ENCODE measurements around the gene LRRC36.

Gene LRRC36

GRCh38 chr16:67294171-67294757 is 32.4 kb upstream of the LRRC36 start:
- no peak overlapping the region for H3K27ac ChIP-seq (ENCODE audit: low read depth, low read length)
- no peak overlapping the region for H3K4me3 ChIP-seq (ENCODE audit: low read length)
- no peak overlapping the region for H3K4me2 ChIP-seq (ENCODE audit: low read length)
- H3F3A ChIP-seq (ENCODE audit: control insufficient read depth, insufficient read depth), result no peaks in the 10 kb centered on the region
- no peaks in the 10 kb centered on the region for H3K36me3 ChIP-seq (ENCODE audit: control insufficient read depth, low read length)
- no peaks in the 10 kb centered on the region for H3K9me2 ChIP-seq (replicated peaks; ENCODE audit: control insufficient read depth, low read length)
- no peaks in the 10 kb centered on the region for H3K4me1 ChIP-seq (ENCODE audit: control insufficient read depth, low read length)
- no peaks in the 10 kb centered on the region for H3K79me2 ChIP-seq (ENCODE audit: control insufficient read depth, low read length)
- peaks cover 19% of the 10 kb centered on the region; the same call in 1 of the 2 replicates for H3K27me3 ChIP-seq (ENCODE audit: control insufficient read depth, low read length)
- TF ChIP-seq CTCF (IDR thresholded peaks at IDR 0.05; ENCODE audit: low read depth, low read length, poor library complexity, severe bottlenecking) (no peak), EZH2phosphoT487 (IDR thresholded peaks at IDR 0.05; ENCODE audit: borderline replicate concordance, low read length) (no peak)
- no peaks in the 10 kb centered on the region for H4K20me1 ChIP-seq (ENCODE audit: control insufficient read depth, insufficient read depth, low read depth, low read length)
- H3K9me3 ChIP-seq (ENCODE audit: control insufficient read depth, insufficient read depth, low read length), result no peaks in the 10 kb centered on the region

GRCh38 chr16:67294938-67295361 is 31.7 kb upstream of the LRRC36 start:
- H3F3A ChIP-seq (ENCODE audit: control insufficient read depth, insufficient read depth), result no peaks in the 10 kb centered on the region
- no peak overlapping the region for H3K27ac ChIP-seq (ENCODE audit: low read depth, low read length)
- H3K4me2 ChIP-seq (ENCODE audit: low read length), result no peak overlapping the region
- no peaks in the 10 kb centered on the region for H3K9me2 ChIP-seq (replicated peaks; ENCODE audit: control insufficient read depth, low read length)
- no peaks in the 10 kb centered on the region for H3K36me3 ChIP-seq (ENCODE audit: control insufficient read depth, low read length)
- H3K79me2 ChIP-seq (ENCODE audit: control insufficient read depth, low read length), result no peaks in the 10 kb centered on the region
- H3K9me3 ChIP-seq (ENCODE audit: control insufficient read depth, insufficient read depth, low read length), result no peaks in the 10 kb centered on the region
- H4K20me1 ChIP-seq (ENCODE audit: control insufficient read depth, insufficient read depth, low read depth, low read length), result no peaks in the 10 kb centered on the region
- H3K4me1 ChIP-seq (ENCODE audit: control insufficient read depth, low read length), result no peaks in the 10 kb centered on the region
- H3K27me3 ChIP-seq (ENCODE audit: control insufficient read depth, low read length), result peaks cover 22% of the 10 kb centered on the region; the same call in 1 of the 2 replicates
- TF ChIP-seq CTCF (IDR thresholded peaks at IDR 0.05; ENCODE audit: low read depth, low read length, poor library complexity, severe bottlenecking) (no peak), EZH2phosphoT487 (IDR thresholded peaks at IDR 0.05; ENCODE audit: borderline replicate concordance, low read length) (no peak)
- no peak overlapping the region for H3K4me3 ChIP-seq (ENCODE audit: low read length)

- Histone ChIP-seq H3F3A (ENCODE audit: control insufficient read depth, insufficient read depth) (no peaks in the 10 kb centered on the region), H3K4me1 (ENCODE audit: control insufficient read depth, low read length) (no peaks in the 10 kb centered on the region)
- TF ChIP-seq EZH2phosphoT487 (IDR thresholded peaks at IDR 0.05; ENCODE audit: borderline replicate concordance, low read length) (no peak), CTCF (IDR thresholded peaks at IDR 0.05; ENCODE audit: low read depth, low read length, poor library complexity, severe bottlenecking) (no peak)
Observed at GRCh38 chr16:67296420-67296819, 30.2 kb upstream of the LRRC36 start.

More at GRCh38 chr16:67296420-67296819, 30.2 kb upstream of the LRRC36 start:
- Histone ChIP-seq H3K4me3 (ENCODE audit: low read length) (no peak overlapping the region), H3K4me2 (ENCODE audit: low read length) (no peak overlapping the region), H3K9me3 (ENCODE audit: control insufficient read depth, insufficient read depth, low read length) (no peaks in the 10 kb centered on the region), H3K27me3 (ENCODE audit: control insufficient read depth, low read length) (peaks cover 25% of the 10 kb centered on the region; the same call in 1 of the 2 replicates), H3K27ac (ENCODE audit: low read depth, low read length) (no peak overlapping the region), H3K79me2 (ENCODE audit: control insufficient read depth, low read length) (no peaks in the 10 kb centered on the region), H3K36me3 (ENCODE audit: control insufficient read depth, low read length) (no peaks in the 10 kb centered on the region), H3K9me2 (replicated peaks; ENCODE audit: control insufficient read depth, low read length) (no peaks in the 10 kb centered on the region), H4K20me1 (ENCODE audit: control insufficient read depth, insufficient read depth, low read depth, low read length) (no peaks in the 10 kb centered on the region)
